NCI-H446 treated with DMSO at 0.1 percent for 48 hours (cell line): ENCODE results near the gene SH3PXD2A.

Source experiments
- DNase-seq: peaks from one replicate; lab custom pipeline; 2025; lab: John Stamatoyannopoulos, UW

Gene SH3PXD2A

DNA sequence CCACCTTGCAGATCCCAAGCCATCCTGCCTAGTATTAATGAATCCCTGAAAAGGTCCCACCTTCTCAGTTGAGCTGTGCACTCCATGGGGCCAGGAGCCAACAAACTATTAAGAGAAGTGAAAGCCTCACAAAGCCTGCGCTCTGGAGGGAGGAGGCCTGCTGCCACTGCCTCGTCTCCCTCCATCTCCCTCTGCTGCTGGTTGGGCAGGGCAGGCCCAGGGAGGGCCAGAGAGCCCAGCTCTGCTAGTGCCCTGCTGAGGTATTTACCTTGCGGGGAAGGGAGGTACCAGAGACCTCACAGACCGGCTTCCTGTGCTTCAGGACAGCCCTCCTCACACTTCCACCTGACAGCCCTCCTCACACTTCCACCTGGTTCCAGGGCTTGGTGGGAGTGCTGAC, 171.5 kb downstream of the SH3PXD2A start:
- no peak for DNase-seq

DNA sequence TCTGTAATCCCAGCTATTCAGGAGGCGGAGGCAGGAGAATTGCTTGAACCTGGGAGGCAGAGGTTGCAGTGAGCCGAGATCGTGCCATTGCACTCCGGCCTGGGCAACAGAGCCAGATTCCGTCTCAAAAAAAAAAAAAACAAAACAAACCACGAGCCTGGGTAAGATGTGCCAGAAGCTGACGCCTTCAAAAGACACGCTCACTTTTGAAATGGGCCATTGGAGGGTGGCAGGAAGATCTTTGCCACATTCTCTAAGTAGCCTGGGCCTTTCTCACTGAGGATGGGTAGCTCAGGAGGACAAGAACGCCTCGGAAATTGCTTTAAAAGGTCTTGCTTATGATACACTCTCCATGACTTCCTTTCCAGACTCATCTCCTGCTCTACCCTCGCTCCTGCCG, 172.7 kb downstream of the SH3PXD2A start:
- no peak for DNase-seq

DNA sequence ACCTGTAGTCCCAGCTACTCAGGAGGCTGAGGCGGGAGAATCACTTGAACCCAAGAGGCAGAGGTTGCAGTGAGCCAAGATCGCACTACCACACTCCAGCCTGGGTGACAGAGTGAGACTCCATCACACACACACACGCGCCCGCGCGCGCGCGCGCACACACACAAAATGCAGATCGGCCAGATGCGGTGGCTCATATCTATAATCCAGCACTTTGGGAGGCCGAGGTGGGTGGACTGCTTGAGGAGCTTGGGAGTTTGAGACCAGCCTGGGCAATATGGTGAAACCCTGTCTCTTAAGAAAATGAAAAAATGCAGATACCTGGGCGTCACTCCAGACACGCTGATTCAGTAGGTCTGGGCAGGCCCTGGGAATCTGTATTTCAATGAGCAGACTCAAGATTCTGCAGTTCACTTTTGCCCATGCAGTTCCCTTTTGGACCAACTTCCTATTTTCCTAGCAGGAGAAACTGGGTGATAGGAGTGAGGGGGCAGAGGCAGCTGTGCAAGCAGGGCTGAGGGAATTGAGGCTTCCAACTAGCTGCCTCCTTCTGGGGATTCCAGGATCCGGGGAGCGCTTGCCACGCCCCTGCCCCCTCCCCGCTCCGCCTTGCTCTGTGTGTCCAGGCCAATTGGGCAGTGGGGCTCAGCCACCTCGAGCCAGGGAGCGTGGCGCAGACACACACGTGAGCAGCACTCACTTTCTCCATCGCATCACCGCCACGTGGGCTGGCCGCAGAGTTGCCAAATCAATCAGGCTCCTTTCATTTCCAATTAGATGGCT, 173.6 kb downstream of the SH3PXD2A start:
- no peak for DNase-seq

DNA sequence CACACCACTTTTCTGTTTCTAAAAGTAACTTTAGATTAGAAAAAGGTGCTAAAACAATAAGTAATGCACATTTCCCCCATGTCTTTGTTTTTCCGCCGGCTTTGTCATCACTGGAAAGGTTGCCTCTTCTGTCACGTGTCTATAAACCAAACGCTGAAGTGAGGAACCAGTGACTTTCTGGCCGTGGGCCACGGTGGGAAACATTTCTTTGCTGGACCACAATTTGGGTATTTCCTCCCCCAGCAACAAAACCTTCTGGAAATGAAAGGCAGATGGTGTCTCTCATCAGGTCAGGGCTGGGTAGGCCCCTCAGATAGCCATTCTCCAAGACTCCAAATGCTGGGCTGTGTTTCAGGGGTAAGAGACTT, 174.5 kb downstream of the SH3PXD2A start:
- DNase-seq, result no peak

DNA sequence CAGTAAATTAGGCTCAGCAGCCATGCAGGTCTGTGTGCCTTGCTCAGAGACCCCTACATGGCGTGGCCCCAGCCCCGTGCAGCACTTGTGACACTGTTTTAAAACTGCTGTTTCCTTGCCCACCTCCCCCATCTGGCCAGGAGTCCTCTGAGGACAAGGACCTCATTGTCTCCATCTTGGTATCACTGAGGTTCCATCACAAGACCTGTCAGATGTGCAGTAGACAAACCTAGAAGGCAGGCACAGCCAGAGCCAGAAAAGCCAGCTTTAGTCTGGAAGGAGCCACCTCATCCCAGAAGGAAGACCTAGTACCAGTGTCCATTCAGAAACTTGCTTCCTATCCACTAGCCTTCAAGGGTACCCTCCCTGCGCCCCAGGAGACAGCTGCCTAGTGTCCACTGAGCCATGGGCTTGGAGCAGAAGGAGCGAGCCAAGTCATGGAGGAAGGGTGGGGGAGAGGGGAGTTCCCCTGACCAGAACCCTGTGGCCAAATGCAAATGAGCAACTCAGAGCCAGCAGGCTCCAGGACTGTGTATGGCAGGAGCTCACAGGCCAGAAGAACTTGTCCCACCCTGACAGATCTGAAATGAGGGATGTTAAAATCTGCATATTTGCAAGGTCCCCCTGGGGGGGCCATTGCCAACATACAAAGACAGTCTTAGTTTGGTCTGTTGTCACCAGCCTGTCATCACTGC, 176.1 kb downstream of the SH3PXD2A start:
- DNase-seq, result no peak

DNA sequence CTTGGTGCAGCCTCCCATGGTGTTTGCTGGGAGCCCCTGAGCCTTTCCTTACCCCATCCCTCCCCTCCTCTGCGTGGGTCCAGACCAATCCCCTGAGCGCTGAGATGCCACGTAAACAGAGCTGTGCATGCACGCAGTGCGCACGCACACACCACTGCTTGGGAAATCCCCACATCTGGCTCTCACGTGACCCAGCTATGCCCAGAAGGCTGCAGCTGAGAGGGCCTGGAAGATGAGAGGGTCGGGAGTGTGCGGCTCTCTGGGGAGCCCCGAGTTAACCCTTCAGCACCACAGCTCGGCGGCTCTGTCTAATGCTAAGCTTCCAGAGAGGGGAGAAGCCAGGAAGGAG, 177.2 kb downstream of the SH3PXD2A start:
- DNase-seq, result no peak

DNA sequence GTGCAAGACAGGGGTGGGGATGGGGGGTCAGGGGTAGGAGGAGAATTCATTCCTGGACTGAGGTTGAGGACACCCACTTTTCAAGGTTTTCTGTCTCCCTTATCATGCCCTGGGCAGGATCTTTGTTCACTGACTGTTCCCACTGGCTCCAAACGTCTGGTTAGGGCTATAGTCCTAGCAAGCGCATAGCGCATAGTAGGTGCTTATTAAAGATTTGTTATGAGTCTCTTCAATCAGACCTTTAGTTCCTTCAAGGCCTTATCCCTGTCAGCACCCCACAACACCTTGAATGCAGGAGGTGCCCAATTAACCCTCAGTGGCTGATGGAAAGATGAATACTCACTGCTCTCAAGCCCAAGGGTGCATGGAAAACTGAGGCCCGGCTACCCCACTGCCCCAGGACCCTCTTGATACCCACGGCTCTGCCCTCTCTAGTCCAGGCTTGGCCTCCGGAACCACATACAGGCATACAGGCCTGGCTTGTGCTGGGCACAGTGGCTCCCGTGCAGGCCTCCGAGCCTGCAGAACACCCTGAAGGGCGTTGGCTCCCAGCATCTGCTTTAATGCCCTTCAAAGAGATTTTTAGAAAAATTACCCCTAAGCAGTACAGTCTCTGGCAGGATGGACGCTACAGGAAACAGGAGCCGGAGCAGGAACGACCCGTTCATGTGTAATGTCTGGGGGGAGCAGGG, 177.7 kb downstream of the SH3PXD2A start:
- DNase-seq, result no peak

DNA sequence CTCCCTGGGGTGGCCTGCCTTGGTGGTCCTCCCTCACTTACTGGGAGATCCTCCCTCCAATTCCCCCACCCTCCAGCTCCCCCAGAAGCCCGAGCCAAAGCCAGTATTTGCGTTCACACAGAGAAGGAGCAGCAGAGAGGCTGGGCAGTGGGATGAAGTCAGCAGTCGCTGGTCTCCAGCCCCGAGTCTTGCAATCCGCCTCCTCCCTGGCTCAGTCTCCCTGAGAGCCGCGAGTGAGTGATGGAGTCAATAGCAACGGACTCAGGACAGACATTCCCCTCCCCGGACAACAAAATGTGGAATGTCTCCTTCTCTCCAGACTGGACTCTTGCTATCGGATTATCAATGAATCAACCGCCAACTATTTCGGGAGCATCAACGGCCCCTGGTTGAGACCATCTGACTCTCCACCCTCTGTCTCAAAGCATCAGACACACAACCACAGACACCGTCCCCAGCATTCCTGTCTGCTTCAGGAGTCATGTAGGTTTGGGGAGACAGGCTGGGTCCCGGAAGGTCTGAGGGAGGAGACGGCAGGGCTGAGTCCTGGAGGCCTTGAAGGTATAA, 178.4 kb downstream of the SH3PXD2A start:
- DNase-seq, result no peak

DNA sequence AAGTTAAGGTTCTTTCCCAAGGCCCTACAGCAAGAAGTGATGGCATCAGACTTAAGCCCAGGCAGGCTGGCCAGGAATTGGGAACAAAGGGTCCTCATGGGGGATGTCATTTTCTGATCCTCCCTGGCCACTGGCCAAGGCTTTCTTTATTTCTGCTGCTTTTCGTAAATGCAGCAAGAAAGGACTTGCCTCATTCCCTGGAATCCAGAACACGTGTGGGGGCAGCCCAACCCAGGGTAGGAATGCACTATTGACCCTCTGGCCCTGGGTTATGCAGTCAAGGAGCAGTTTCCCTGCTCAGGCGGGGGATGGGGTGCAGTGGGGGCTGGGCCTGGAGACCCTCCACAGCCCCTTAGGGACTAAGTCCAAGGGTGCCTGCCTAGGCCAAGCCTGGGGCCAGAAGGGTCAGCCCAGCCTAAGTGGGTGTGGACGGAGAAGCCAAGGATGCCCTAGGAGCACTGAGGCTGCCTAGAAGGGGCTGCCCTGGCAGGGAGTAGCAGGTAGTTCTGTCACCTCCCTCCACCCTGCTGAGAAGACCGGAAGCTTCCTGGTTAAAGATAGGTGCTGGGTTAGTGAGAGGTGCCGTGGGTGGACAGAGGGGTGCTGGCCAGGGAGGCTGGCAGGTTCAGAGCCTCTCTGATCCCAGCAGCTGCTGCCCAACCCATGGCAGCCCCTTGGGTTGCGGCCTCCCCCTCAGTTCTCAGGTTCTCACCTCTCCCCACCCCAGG, 179.2 kb downstream of the SH3PXD2A start:
- no peak for DNase-seq

DNA sequence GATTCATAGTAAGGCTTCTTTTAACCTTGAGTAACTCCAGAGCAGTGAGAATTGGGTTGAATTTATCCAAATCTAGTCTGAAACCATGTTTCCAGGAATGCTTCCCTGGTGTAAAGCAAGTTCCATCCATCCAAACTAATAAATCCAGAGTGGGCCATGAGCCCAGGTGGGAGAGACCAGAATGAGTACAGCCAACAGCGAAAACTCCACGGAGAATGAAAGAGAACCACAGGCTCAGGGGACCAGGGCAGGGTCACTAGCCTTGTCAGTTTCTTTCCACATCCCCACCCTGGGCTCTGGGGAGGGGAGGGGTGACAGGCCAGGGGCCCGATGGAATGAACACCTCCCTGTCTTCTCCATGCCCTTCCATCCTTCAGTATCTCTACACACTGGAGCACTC, 181.8 kb downstream of the SH3PXD2A start:
- DNase-seq, result no peak

DNA sequence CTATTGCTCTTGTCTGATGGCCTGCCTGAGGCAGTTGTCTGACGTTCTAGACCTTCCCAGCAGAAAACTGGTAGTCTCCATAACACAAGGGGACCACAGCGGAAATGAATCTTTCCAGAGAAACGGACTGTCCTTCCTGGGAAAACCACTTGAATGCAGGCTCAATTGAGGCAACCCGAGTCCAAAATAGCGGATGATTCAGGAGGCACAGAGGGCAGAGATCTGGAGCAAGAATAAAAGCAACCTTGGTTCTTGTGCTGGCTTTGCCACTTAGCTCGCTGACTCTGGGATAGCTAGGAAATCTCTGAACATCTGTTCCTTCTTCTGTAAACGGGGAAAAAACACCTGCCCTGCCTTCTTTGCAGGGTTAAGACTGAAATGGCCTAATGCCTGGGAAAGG, 183.0 kb downstream of the SH3PXD2A start:
- DNase-seq, result no peak

DNA sequence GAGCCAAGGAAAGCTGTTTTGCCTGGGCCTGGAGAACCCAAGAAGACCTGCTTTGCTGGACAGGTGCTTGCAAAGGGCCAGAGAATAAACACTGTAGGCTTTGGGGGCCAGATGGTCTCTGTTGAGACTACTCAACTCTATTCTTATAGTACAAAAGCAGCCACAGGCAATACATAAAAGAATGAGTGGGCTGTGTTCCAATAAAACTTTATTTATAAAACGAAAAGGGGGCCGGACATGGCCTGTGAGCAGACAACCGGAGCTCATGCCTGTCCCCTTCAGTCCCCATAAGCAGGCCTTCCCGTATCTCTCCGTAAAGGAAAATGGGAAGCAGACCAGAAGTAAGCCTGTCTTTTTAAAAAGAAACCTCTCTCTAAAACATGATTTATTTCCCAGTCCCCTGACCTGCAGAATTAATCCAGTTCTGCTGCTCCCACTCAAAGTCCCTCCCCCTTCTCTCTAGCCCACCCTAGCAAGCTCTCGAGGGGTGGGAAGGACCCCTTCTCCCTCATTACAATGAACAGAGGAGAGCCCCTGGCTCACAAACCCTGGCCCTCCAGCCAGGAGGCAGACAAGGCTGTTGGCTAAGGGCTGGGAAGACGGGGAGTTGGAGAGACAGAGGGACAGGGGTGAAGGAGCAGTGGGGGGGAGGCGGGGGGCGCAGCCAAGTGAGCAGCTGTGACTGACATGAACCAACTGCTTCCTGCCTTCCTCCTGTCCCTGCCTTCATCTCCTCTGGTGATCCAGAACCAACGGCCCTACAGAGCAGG, 184.1 kb downstream of the SH3PXD2A start:
- DNase-seq, result no peak

DNA sequence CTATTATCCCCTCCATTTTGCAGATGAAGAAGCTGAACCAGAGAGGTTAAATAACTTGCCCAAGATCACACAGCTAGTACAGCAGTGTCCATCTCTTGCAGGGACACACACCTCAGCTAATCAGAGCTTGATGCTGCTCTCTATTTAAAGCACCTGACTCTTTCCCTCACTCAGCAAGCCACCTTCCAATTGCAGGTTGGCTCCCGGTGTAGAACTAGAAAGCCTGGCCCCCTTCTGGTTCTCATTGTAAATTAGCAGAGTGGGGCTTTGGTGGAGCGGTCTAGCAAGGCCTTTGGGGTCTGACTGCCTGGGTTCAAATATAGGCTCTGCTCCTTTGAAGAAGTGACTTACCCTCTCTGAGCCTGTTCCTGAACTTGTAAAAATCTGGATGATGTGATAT, 185.4 kb downstream of the SH3PXD2A start:
- DNase-seq, result no peak

DNA sequence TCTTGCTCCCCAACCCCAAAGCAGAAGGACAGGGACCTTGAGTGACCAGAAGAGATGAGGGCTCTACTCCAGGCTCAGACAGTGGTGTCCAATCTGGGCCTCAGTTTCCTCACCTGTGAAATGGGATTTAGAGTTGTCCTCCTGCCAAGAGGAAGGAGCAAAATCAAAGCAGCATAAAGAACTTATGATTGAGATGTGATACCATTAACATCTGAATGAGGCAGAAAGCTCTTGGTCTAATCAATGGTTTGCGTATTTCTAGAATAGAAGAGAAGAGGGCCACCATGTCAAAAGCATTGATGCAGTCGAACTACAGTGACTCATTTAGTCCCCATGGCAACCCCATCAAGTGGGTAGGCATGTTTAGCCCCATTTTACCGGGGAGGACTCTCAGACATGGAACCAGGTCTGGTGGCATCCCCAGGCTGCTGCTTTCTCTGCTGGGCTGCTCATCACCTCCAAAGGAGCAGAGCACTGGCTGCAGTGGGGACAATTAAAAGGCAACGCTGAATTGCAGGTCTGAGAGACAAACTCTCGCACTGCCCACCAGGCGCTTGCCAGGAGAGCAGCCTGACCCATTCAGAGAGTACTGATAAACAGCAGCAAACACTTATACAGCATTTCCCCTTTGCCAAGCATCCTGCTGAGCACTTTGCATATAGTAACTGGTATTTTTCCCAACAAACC, 186.0 kb downstream of the SH3PXD2A start:
- no peak for DNase-seq

DNA sequence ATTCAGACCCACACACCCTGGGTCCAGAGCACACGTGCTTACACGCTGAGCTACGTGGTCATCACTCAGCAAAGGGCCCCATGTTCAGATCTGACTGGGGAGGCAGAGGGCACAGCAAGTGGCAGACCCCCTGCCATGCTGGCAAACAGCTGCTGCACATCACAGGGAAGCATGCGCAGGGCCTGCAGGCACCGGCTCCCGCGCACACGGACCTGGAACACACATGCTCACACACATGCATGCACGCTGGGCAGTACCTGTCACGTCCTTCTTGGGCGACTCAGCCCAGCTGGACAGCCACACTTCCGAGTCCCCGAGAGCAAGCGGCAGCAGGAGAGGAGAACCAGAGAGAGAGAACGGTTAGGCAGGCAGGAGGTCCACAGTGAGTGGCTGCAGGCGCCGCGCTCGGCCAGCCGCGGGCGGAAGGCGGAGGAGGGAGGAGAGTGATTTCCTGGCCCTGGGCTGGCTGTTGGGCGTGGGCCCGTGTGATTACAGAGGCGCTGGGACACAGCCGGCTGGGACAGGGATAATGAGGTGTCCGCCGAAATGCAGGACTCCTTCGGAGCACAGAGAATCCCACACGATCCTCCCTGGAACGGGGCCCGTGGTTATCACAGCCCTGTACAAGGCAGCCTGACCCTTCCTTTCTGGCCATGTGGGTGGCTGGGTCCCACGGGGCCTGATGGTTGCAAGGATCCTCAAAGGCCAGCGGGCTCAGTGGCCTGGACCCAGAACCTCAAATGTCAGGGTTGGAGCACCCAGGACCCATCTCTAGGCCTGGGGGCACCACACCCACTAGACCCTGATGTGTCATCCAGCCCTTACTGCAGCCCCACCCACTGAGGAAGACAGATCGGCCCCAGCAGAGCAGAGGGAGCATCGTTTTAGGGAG, 186.8 kb downstream of the SH3PXD2A start:
- no peak for DNase-seq

DNA sequence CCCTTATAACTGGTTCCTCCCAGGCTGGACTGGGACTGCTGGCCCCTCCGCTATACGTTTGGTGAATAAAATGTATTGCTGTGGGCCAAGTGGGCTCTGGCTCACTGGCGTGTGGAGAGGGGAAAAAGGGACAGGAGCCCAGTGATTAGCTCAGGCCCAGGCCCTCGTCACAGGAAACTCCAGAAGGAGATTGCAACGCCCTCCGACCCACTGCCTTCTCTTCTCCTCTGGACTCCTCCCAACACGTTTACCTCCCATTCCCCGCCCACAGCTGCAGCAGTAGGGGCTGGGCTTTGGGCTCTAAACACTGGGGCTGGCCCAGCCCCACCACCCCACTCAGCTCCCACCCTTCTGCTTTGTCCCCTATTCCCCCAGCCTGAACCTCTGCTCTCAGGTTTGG, 188.0 kb downstream of the SH3PXD2A start:
- no peak for DNase-seq

DNA sequence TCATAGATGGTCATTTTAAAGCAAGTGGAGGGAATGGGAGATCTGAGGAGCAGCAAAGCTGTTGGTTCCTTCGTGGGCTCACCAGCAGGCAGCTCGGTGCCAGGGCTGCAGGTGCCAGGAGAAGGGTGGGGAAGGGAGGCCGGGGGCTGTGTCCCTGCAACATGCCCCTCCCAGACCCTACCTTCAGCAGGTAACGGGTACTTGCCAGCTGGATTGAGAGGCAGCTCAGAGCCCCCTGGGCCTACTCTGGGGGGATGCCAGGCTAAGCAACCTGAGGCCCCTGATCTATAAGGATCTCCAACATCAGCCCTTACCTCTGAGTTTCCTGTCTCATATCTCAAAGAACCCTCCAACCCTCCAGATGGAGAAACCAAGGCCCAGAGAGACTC, 188.6 kb downstream of the SH3PXD2A start:
- no peak for DNase-seq

DNA sequence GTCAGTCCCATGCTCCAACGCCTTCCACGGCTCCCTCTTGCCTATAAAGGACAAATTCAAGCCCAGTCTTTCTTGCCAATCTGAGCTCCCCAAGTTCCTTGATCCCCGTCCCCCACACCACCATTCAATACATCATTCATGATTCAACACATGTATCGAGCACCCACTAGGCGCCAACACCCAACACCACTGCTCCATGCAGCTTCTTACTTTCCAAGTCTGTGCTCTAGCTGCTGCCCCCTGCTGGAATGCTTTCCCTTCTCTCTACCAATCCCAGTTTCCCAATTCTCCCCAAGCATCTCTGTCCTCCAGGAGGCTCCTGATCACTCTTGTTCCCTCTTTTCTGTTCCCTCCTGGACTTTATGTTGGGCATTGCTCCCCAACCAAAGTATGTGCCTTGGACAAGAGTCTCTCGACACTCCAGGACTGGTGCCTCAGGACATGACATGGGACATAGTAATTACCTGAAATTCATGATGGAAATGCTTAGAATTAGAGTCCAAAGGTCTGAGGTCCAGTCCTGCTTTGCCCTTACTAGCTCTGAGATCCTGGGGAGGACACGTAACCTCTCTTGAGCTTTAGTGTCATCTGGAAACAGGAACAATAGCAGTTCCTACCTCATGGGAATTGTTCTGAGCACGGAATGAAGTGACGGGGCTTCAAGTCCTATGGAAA, 189.2 kb downstream of the SH3PXD2A start:
- no peak for DNase-seq

DNA sequence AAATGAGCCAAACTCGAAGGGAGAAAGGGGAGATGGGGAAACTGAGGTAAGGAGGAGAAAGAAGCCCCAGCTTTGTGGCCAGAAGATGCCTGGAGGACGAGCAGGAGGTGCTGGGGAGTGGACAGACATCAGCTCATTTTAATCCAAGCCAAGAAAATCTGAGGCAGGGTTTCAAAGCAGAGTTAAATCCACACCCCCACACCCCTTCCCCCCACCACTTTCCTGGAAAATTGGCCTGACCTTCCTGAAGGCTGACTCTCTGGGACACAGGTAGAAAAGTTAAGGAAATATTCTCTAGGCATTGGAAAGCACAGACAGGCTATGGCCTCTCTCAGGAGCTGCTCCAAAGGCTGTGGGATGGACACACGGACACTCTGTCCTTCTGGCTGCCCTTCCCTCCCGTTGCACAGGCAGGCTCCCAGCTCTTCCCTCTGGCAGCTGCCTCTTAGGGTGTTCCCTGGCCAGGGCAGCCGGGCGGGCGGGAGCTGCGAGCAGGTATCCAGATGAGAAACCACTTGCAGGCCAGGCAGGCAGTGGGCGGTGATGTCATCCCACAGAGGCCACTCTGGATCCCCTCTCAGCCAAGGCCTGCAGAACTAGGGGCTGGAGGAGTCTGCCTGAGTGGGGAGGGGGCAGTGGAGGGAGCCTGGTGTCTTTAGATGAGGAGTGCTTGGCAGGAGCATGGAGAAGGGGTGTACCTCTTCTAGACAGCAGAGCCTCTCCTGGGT, 190.1 kb downstream of the SH3PXD2A start:
- DNase-seq, result no peak
